CD8-positive, alpha-beta memory T cell (primary cell): Measurements from ENCODE around the gene LMO1. TPM values are rescaled to one million over a fixed set of nuclear protein-coding genes. Genes with fewer than 3 reads are reported as not detected.

Experiments used
- CTCF ChIA-PET: fragments of 350-600 bp; sonication (Branson Sonifier 250); formaldehyde crosslinking; loops from one replicate; lab custom pipeline; 2021; ENCODE audit warnings: antibody characterized with exemption; lab: Charles Lee
- POLR2A ChIA-PET: fragments of 350-600 bp; sonication (Branson Sonifier 250); formaldehyde crosslinking; loops from one replicate; lab custom pipeline; 2021; ENCODE audit warnings: antibody characterized with exemption; lab: Charles Lee
- DNase-seq, 5 donors: peaks; one replicate each; pipeline versions ENCODE4 v3.0.0 to v3.0.0-alpha.2; 2020 to 2022; ENCODE audit warnings: mixed read lengths in 1 of 5
- H3K27ac ChIP-seq: one replicate; pipeline ENCODE4 v1.7.0; 2013; ENCODE audit warnings: low read depth, mild to moderate bottlenecking, low read length, moderate library complexity
- H3K27me3 ChIP-seq: 2 replicates; pipeline ENCODE4 v1.7.0; 2013; ENCODE audit warnings: low read length, mild to moderate bottlenecking; ENCODE audit not compliant: insufficient read depth, poor library complexity, severe bottlenecking
- H3K36me3 ChIP-seq: 2 replicates; pipeline ENCODE4 v1.7.0; 2013; ENCODE audit warnings: mild to moderate bottlenecking, low read length, moderate library complexity; ENCODE audit not compliant: insufficient read depth
- H3K4me1 ChIP-seq: 2 replicates; pipeline ENCODE4 v1.7.0; 2013; ENCODE audit warnings: mild to moderate bottlenecking, low read length, moderate library complexity; ENCODE audit not compliant: insufficient read depth
- H3K4me3 ChIP-seq: 2 replicates; pipeline ENCODE4 v1.7.0; 2013; ENCODE audit warnings: mild to moderate bottlenecking, low read length
- H3K9me3 ChIP-seq: 2 replicates; pipeline ENCODE4 v1.7.0; 2013; ENCODE audit warnings: mild to moderate bottlenecking, low read length
- H3K27ac Mint-ChIP-seq, 8 donors: one replicate each; pipeline ENCODE4 v1.8.0; 2020 to 2021; ENCODE audit warnings: mixed read lengths in 8 of 8, mild to moderate bottlenecking in 6 of 8, inconsistent platforms in 3 of 8, moderate library complexity in 3 of 8
- H3K27me3 Mint-ChIP-seq, 2 donors: one replicate each; pipeline ENCODE4 v1.8.0; 2020 to 2021; ENCODE audit warnings: mixed read lengths in 2 of 2, mild to moderate bottlenecking in 1 of 2, moderate library complexity in 1 of 2
- H3K36me3 Mint-ChIP-seq, 3 donors: one replicate each; pipeline ENCODE4 v1.8.0; 2020 to 2021; ENCODE audit warnings: mixed read lengths in 3 of 3, inconsistent platforms in 1 of 3, mild to moderate bottlenecking in 1 of 3
- H3K4me1 Mint-ChIP-seq, 3 donors: one replicate each; pipeline ENCODE4 v1.8.0; 2020 to 2021; ENCODE audit warnings: mixed read lengths in 3 of 3, inconsistent platforms in 1 of 3, mild to moderate bottlenecking in 1 of 3
- H3K4me3 Mint-ChIP-seq, 7 donors: one replicate each; pipeline ENCODE4 v1.8.0; 2020 to 2021; ENCODE audit warnings: mixed read lengths in 7 of 7, mild to moderate bottlenecking in 6 of 7, moderate library complexity in 4 of 7, inconsistent platforms in 2 of 7
- H3K9me3 Mint-ChIP-seq, 5 donors: one replicate each; pipeline ENCODE4 v1.8.0; 2020 to 2022; ENCODE audit warnings: mixed read lengths in 5 of 5, mild to moderate bottlenecking in 3 of 5, moderate library complexity in 2 of 5, inconsistent platforms in 1 of 5
- polyA plus RNA-seq: library from polyadenylated mRNA; unstranded; fragments of 300-500 nt; fragmentation: Illumina TruSeq; gene quantifications from one replicate; pipeline ENCODE4 v1.2.3, GENCODE V29; 2021
- total RNA-seq, 2 experiments: library from RNA; stranded (reverse); gene quantifications; one replicate each; pipeline ENCODE4 v1.2.3, GENCODE V29; 2021

The LMO1 gene
- total and polyA plus RNA-seq, 3 experiments from 2014 or later: 0.29 TPM; not detected in 2

- peaks cover 5% of the 10 kb centered on the region for H3K4me1 ChIP-seq
- peaks cover 9 to 15% (median 11%) of the 10 kb centered on the region in 3 donors for H3K4me1 Mint-ChIP-seq
- H3K27ac Mint-ChIP-seq: no peak overlapping the region
- no peaks in the 10 kb centered on the region for H3K36me3 Mint-ChIP-seq
- DNase-seq: no peak
- no peaks in the 10 kb centered on the region for H3K9me3 Mint-ChIP-seq
- H3K9me3 ChIP-seq: no peaks in the 10 kb centered on the region
- POLR2A ChIA-PET: no interaction called here
- H3K36me3 ChIP-seq: no peaks in the 10 kb centered on the region
- H3K27ac ChIP-seq: no peak overlapping the region
- CTCF ChIA-PET: no interaction called here
- peaks cover 3% of the 10 kb centered on the region for H3K27me3 ChIP-seq
- H3K27me3 Mint-ChIP-seq: peaks cover 23 to 46% of the 10 kb centered on the region in 2 donors
- no peak overlapping the region for H3K4me3 ChIP-seq
- no peak overlapping the region for H3K4me3 Mint-ChIP-seq
Observed at GRCh38 chr11:8259306-8259959, 4.2 kb downstream of the LMO1 start.

- Mint-ChIP-seq H3K9me3 (no peaks in the 10 kb centered on the region), H3K27ac (no peak overlapping the region), H3K27me3 (peaks cover 20 to 40% of the 10 kb centered on the region in 2 donors), H3K36me3 (no peaks in the 10 kb centered on the region), H3K4me3 (no peak overlapping the region), H3K4me1 (peaks cover 5 to 10% (median 6%) of the 10 kb centered on the region in 3 donors)
- Histone ChIP-seq H3K27ac (no peak overlapping the region), H3K4me3 (no peak overlapping the region), H3K27me3 (peaks cover 3% of the 10 kb centered on the region), H3K36me3 (no peaks in the 10 kb centered on the region), H3K9me3 (no peaks in the 10 kb centered on the region), H3K4me1 (peaks cover 5% of the 10 kb centered on the region)
- POLR2A ChIA-PET: no interaction called here
- no peak for DNase-seq
- CTCF ChIA-PET: no interaction called here
Observed at GRCh38 chr11:8258784-8259183, 4.9 kb downstream of the LMO1 start.

- peaks cover 3% of the 10 kb centered on the region for H3K27me3 ChIP-seq
- POLR2A ChIA-PET: no interaction called here
- no peaks in the 10 kb centered on the region for H3K9me3 Mint-ChIP-seq
Observed at GRCh38 chr11:8258289-8258688, 5.4 kb downstream of the LMO1 start.

GRCh38 chr11:8257003-8257664, 6.5 kb downstream of the LMO1 start:
- H3K36me3 ChIP-seq: no peaks in the 10 kb centered on the region
- H3K4me3 Mint-ChIP-seq: no peak overlapping the region
- no peak overlapping the region for H3K27ac Mint-ChIP-seq
- H3K4me1 Mint-ChIP-seq: peaks cover 0 to 5% (median 0%) of the 10 kb centered on the region in 3 donors
- H3K9me3 ChIP-seq: no peaks in the 10 kb centered on the region
- ChIA-PET CTCF (no interaction called here), POLR2A (no interaction called here)
- H3K36me3 Mint-ChIP-seq: no peaks in the 10 kb centered on the region
- no peak overlapping the region for H3K27ac ChIP-seq
- peaks cover 13 to 31% of the 10 kb centered on the region in 2 donors for H3K27me3 Mint-ChIP-seq
- H3K27me3 ChIP-seq: peaks cover 3% of the 10 kb centered on the region
- no peak for DNase-seq
- H3K4me3 ChIP-seq: no peak overlapping the region
- no peaks in the 10 kb centered on the region for H3K9me3 Mint-ChIP-seq
- no peaks in the 10 kb centered on the region for H3K4me1 ChIP-seq

More at GRCh38 chr11:8258289-8258688, 5.4 kb downstream of the LMO1 start:
- Mint-ChIP-seq H3K4me1 (peaks cover 0 to 5% (median under 1%) of the 10 kb centered on the region in 3 donors), H3K27ac (no peak overlapping the region), H3K36me3 (no peaks in the 10 kb centered on the region), H3K27me3 (peaks cover 16 to 35% of the 10 kb centered on the region in 2 donors), H3K4me3 (no peak overlapping the region)
- DNase-seq: no peak
- CTCF ChIA-PET: no interaction called here
- Histone ChIP-seq H3K9me3 (no peaks in the 10 kb centered on the region), H3K4me3 (no peak overlapping the region), H3K27ac (no peak overlapping the region), H3K36me3 (no peaks in the 10 kb centered on the region), H3K4me1 (peaks cover under 1% of the 10 kb centered on the region)

GRCh38 chr11:8256271-8257002, 7.2 kb downstream of the LMO1 start:
- Histone ChIP-seq H3K4me1 (no peaks in the 10 kb centered on the region), H3K27me3 (peaks cover 3% of the 10 kb centered on the region), H3K4me3 (no peak overlapping the region), H3K9me3 (no peaks in the 10 kb centered on the region), H3K27ac (no peak overlapping the region), H3K36me3 (no peaks in the 10 kb centered on the region)
- peaks cover 9 to 24% of the 10 kb centered on the region in 2 donors for H3K27me3 Mint-ChIP-seq
- no peaks in the 10 kb centered on the region for H3K9me3 Mint-ChIP-seq
- H3K4me1 Mint-ChIP-seq: no peaks in the 10 kb centered on the region
- H3K27ac Mint-ChIP-seq: no peak overlapping the region
- no peaks in the 10 kb centered on the region for H3K36me3 Mint-ChIP-seq
- ChIA-PET CTCF (no interaction called here), POLR2A (no interaction called here)
- no peak overlapping the region for H3K4me3 Mint-ChIP-seq
- DNase-seq: no peak

- no peak overlapping the region for H3K27ac ChIP-seq
- Mint-ChIP-seq H3K9me3 (no peaks in the 10 kb centered on the region), H3K27me3 (peaks cover 0 to 5% of the 10 kb centered on the region in 2 donors), H3K4me1 (no peaks in the 10 kb centered on the region), H3K36me3 (no peaks in the 10 kb centered on the region), H3K4me3 (no peak overlapping the region), H3K27ac (no peak overlapping the region)
- H3K36me3 ChIP-seq: no peaks in the 10 kb centered on the region
- H3K9me3 ChIP-seq: no peaks in the 10 kb centered on the region
- DNase-seq: no peak
- no peaks in the 10 kb centered on the region for H3K27me3 ChIP-seq
- POLR2A ChIA-PET: no interaction called here
- no peak overlapping the region for H3K4me3 ChIP-seq
- no peaks in the 10 kb centered on the region for H3K4me1 ChIP-seq
- CTCF ChIA-PET: interaction anchor here (1.6 kb wide), 1 partner anchor 10 kb away, joined by 6 read pairs; the partner anchor contains the start of gene LMO1
Observed at GRCh38 chr11:8253566-8253965, 10.1 kb downstream of the LMO1 start.

- Mint-ChIP-seq H3K27ac (no peak overlapping the region), H3K4me3 (no peak overlapping the region), H3K4me1 (no peaks in the 10 kb centered on the region), H3K36me3 (no peaks in the 10 kb centered on the region), H3K27me3 (peaks cover 0 to 10% of the 10 kb centered on the region in 2 donors), H3K9me3 (no peaks in the 10 kb centered on the region)
- Histone ChIP-seq H3K9me3 (no peaks in the 10 kb centered on the region), H3K27me3 (no peaks in the 10 kb centered on the region), H3K36me3 (no peaks in the 10 kb centered on the region), H3K4me3 (no peak overlapping the region), H3K4me1 (no peaks in the 10 kb centered on the region), H3K27ac (no peak overlapping the region)
- CTCF ChIA-PET: interaction anchor here (1.0 kb wide), 1 partner anchor 11 kb away, joined by 5 read pairs; the partner anchor contains the start of gene LMO1
- POLR2A ChIA-PET: no interaction called here
- no peak for DNase-seq
Observed at GRCh38 chr11:8252946-8253345, 10.7 kb downstream of the LMO1 start.

- H3K27me3 ChIP-seq: no peaks in the 10 kb centered on the region
- H3K4me1 ChIP-seq: no peaks in the 10 kb centered on the region
- Mint-ChIP-seq H3K36me3 (no peaks in the 10 kb centered on the region), H3K4me3 (no peak overlapping the region), H3K9me3 (no peaks in the 10 kb centered on the region), H3K27me3 (peaks cover 0 to 10% of the 10 kb centered on the region in 2 donors), H3K4me1 (no peaks in the 10 kb centered on the region), H3K27ac (no peak overlapping the region)
- ChIA-PET CTCF (interaction anchor here (1.0 kb wide), 1 partner anchor 12 kb away, joined by 5 read pairs; the partner anchor contains the start of gene LMO1), POLR2A (no interaction called here)
- H3K27ac ChIP-seq: no peak overlapping the region
- H3K9me3 ChIP-seq: no peaks in the 10 kb centered on the region
- no peaks in the 10 kb centered on the region for H3K36me3 ChIP-seq
- no peak for DNase-seq
- no peak overlapping the region for H3K4me3 ChIP-seq
Observed at GRCh38 chr11:8252388-8252787, 11.3 kb downstream of the LMO1 start.
